Fibroblast of gingiva (primary cell): ENCODE measurements around the gene ZC3H6.
"Not testable (repeated sequence)": the region's sequence is repeated elsewhere in the genome, so short reads cannot be mapped to it uniquely, and the experiment has no call there.

Experiments
- DNase-seq: peaks from one replicate; pipeline ENCODE4 v3.0.0-alpha.2; 2011; ENCODE audit warnings: low read depth

Gene ZC3H6

DNA sequence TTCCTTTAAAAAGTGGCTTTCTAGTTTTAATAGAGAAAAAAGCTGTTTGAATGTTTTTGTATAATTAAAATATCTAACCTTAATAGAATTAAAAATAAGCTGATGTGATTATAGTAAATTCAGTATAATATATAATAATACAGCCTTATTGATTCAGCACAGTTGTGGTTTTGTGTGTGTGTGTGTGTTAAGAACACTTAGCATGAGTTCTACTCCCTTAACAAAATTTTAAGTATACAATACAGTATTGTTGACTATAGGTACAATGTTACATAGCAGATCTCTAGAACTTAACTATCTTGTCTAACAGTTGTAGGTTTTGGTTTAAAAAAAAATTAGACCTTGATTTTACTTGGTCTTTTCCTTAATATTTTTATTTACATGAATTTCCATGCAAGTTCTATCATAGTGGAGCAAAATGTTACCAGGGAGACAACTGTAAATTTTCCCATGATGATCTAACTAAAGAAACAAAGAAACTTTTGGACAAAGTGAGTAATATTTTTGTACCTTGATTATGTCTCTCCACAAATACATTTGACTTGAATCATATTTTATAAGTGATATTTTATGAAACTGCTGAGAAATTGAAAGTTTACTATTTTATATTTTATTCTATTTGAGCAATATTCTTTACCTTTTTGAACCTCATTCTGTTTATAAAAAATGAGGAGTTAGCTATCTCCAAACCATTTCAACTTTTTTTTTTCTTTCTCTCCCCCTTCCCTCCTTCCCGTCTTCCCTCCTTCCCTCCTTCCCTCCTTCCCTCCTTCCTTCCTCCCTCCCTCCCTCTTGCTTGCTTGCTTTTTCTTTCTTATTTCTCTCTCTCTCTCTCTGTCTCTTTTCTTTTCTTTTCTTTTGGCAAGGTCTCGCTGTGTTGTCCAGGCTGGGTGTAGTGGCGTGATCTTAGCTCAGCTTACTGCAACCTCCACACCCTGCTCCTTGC lies 46.3 kb downstream of the ZC3H6 start:
- no peak for DNase-seq

DNA sequence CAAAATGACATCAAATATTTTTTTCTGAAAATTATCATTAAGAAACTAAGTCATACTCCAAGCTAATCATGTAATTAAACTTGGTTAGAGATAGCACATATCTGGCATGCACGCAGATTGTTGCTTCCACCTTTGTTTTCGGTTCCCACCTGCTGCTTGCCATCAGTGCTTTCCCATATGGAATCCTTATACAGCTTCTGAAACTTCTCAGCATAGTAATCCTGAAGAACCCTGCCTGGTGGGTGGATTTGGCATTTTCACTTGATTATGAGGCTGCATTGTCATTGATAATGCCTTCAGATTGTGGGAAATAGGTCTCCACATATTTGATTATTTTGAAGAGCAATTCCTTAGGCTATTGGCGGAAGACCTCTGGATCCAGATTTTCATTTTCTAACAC lies 47.5 kb downstream of the ZC3H6 start:
- DNase-seq = no peak

DNA sequence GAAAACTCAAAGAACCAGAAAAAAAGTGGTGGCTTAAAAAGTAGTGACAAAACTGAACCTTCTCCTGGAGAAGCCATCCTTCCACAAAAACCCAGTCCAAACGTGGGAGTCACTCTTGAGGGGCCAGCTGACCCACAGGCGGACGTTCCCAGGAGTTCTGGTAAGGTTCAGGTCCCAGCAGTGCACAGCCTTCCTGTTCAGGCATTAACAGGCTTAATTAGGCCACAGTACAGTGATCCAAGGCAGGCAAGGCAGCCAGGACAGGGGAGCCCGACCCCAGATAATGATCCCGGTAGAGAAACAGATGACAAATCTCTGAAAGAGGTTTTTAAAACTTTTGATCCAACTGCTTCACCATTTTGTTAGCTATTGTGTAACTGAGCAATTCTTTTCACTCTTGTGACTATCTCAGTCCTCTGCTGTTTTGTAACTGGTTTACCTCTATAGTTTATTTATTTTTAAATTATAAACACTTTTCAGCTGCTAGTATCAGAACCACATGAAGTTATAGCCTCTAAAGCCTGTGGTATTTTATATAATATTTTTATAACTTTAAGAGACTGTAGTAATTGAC lies 56.8 kb downstream of the ZC3H6 start:
- no peak for DNase-seq

DNA sequence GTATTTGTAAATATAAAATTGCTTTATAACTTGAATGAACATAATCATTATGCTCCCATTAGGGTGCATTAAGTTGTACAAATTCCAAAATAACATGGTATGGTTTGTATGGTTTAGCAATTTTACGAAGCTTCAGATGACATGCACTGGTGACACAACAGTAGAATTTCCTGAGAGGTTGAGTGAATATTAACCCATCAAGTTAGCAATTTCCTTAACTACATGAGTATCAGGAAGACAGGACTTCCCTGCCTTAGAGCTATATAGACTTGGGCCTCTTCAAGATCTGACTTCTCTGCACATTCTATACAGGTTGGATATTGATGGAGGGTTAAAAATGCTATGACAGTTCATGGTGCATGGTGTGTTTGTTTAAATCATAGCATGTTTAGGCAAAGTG lies 60.2 kb downstream of the ZC3H6 start:
- no peak for DNase-seq

DNA sequence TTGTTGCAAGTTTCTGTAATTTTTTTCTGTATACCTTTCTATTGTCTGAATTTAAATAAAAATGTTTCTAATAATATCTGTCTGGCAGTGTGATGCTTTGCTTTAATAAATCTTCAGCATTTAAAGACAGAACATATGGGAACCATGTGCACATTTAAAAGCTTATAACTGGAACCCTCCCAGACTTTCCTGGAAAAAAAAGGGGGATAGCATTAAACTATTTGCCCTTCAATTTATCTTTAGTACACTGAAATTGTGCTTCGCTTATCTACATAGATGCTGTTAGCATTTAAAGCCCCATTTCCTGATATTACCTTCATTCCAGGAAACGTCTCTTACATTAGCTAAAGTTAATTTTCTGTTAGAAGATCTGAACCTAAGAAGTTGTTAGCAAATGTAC lies 64.6 kb downstream of the ZC3H6 start:
- no peak for DNase-seq

DNA sequence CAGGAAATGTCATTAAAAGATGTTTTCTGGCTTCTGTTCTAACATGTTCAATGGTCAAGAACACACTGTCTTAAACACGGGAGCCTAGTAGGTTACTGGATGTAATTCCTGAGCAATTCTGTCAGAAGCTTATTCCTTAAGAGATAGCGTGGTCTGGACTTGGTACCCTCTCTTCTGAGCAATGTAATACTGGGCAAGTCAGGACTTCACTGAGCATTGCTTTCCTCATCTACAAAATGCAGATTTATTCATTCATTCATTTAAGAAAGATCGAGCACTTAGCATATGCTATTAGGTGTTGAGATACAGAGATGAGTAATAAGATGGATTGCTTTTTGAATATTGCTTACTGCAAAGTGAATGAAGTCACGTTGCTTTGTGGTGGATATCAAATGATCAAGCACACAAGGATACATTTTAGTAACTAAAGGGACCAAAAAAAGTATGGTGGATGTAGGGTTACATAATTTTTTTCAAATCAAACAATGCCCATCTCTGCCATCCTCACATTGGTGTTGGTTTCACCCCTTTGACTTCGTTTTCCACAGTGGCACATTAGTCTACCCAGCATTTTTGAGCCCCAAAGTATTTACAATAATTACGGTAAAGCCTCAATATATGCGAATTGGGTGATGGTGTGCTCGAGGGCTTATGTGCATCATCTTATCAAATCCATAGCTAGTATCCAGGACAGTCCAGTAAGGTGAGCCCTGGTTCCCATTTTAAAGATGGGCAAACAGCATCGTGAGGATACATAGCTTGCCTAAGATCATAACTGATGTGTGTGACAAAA lies 65.3 kb downstream of the ZC3H6 start:
- DNase-seq = no peak

DNA sequence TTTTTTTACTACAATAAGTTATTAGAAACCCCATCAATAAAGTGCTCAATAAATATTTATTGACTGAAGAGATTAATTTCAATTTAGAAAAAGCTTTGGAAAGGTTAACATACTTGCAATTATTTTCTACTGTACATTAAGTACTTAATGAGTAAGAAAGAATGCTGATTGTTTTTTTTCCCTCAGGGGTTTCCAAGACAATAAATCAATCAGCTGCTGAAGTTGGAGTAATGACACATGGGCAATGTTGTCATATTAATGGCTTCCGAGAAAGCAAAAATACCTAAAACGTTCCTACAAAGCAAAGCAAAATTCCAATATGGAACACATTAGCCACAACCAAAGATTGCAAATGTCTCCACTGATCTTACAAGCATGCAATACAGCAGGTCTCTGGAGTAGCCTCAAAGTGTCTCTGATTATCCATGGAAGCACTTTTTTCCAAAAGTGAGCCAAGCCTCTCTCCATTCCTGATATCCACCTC lies 66.7 kb downstream of the ZC3H6 start:
- DNase-seq = no peak

DNA sequence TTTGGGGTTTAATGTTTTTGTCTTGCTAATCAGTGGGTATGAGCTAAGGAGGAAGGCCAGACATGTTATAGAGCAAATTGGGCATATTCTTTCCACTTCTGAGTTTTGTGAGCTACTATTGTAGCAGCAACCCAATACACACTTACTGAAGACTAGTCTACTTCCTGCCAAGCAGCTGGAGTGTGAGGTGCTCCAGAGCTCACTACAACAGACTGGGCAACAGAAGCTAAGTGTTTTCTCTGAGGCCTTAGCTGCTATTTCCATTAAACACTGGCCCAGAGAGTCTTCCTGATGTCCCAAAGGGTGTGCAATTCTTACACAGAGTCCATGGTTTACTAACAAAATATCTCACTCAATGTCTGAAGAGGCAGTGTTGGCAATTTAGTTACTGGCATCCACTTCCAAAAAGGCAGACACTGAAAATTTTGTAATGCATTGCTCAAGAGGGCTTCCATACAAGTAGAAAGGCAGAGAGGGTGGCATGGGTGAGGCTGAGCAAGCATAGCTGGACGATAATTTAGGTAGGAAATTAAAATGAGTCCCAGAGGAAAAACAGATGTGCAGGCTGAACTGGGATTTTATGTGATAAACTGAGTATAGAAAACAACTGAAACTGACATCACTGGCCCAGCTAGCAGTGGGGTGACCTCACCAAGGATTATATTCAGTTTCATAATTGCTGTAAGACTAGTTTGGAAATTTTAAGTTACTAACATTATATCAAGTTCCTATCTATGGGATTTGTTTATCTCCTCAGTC lies 68.6 kb downstream of the ZC3H6 start:
- DNase-seq = peak; percentile 71

DNA sequence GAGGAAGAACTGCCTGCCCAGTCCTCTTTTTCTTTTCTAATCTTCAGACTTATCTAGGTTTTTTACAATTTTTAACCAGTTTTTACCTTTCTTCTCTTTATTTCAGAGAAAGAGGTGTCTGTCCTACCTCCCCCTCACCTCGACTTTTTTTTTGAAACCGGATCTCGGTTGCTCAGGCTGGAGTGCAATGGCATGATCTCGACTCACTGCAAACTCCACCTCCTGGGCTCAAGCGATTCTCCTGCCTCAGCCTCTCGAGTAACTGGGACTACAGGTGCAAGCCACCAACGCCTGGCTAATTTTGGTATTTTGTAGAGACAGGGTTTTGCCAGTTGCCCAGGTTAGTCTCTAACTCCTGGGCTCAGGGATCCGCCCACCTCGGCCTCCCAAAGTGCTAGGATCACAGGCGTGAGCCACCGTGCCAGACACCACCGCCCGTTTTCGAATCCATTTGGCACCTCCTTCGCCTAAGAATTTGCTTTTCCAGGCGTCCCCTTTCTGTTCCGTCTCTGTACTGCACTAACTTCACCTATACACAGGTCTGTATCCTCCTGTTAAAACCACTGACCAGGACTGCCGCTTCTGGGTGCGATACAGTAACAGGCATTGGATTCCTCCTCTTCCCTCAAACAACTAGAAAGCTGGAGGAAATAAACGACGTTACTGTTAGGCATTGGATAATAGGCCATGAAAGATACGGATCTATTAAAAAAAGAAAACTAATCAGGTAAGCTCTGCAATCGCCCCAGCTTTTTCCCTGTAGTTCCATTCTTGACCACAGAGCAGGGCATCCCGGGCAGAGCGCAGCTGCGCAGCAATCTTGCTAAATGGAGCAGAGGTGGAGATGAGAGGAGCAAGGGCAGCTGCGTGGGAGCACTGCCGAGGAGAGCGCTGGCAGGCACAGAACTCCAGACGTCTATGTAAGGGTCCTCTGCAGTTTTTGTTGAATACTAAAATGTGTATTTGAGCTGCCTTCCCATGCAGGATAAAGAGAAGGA lies 69.9 kb downstream of the ZC3H6 start:
- DNase-seq = no peak

DNA sequence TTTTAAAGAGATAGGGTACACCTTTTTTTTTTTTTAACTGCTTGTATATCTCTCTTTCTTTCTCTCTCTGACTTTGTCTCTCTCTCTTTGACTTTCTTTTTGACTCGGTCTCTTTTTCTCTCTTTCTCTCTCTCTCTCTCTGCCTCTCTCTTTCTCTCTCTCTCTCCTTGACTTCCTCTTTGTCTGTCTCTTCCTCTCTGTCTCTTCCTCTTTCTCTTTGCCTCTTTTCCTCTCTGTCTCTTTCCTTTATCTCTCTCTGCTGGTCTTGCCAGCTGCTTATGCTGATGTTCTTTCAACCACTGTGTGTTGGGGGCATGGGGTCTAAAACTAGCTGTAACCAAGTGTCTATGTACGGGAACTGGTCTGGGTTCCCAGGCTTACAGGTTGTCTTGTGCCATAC lies 76.9 kb downstream of the ZC3H6 start:
- DNase-seq = not testable (repeated sequence)

DNA sequence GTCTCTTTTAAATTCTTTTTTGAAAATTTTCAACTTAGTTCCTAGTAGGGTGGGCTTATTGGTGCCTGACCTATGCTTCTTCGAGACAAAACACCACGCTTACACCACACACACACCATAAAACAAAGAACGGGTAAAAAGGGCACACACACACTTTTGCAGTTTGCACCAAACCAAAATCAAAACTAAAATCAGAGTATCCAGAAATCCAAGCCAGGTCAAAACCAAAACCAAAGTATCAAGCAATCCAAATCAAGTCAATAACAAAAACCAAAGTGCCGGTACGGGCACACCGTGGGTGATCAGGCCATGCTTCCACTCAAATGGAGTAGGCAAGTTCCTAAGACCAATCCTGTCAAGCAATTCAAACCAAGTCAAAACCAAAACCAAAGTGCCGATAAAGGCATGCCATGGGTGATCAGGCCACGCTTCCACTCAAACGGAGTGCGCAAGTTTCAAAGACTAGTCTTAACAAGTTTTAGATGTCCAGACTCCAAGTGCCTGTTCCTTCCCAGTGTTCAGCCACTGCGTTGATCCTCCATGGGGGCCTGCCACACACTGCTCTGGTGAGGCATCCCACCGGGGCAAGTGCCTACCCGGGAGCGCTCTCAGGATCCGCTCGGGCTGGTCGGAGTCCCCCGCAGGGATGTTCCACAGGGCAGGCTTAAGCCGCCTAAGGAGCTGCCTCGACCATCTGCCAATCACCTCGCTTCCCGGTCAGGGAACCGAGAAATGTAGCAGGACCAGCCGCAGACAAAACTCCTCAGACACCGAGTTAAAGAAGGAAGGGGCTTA lies 77.6 kb downstream of the ZC3H6 start:
- DNase-seq = not testable (repeated sequence)

DNA sequence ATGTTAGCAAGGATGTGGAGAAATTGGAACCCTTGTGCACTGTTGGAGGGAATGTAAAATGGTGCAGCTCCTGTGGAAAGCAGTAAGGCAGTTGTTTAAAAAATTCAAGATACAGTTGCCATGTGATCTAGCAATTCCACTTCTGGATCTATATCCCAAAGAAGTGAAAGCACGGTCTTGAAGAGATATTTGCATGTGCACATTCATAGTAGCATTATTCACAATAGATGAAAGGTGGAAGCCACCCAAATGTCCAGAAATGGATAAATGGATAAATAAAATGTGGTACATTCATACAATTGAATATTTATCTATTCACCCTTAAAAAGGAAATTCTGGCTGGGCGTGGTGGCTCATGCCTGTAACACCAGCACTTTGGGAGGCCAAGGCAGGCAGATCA lies 78.9 kb downstream of the ZC3H6 start:
- not testable (repeated sequence) for DNase-seq

DNA sequence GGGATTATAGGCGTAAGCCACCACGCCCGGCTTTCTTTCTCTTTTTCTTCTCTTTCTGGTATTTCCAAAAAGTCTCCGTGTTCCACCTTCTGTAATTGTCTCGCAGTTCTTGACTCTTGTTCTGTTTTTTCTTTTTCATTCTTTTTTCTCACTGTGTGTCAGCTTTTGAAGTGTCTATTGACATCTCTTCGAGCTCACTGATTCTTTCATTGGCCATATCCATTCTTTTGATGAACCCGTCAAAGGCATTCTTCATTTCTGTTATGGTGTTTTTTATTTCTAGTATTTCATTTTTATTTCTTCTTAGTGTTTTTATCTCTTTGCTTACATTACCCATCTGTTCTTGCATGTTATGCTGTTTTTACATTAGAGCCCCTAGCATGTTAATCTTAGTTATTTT lies 84.7 kb downstream of the ZC3H6 start:
- DNase-seq = not testable (repeated sequence)
